GM12872 (cell line): ENCODE measurements around the gene NDP.

ENCODE experiments used
- TF ChIP-seq, protein P1 (sequence below): IDR thresholded peaks from 3 replicates; pipeline ENCODE4 v1.5.1; 2011; ENCODE audit warnings: low read depth, mild to moderate bottlenecking, low read length, moderate library complexity; ENCODE audit not compliant: insufficient read depth

The NDP gene

GRCh38 chrX:43958529-43958928 lies 14.7 kb downstream of the NDP start:
- TF ChIP-seq, protein P1, sequence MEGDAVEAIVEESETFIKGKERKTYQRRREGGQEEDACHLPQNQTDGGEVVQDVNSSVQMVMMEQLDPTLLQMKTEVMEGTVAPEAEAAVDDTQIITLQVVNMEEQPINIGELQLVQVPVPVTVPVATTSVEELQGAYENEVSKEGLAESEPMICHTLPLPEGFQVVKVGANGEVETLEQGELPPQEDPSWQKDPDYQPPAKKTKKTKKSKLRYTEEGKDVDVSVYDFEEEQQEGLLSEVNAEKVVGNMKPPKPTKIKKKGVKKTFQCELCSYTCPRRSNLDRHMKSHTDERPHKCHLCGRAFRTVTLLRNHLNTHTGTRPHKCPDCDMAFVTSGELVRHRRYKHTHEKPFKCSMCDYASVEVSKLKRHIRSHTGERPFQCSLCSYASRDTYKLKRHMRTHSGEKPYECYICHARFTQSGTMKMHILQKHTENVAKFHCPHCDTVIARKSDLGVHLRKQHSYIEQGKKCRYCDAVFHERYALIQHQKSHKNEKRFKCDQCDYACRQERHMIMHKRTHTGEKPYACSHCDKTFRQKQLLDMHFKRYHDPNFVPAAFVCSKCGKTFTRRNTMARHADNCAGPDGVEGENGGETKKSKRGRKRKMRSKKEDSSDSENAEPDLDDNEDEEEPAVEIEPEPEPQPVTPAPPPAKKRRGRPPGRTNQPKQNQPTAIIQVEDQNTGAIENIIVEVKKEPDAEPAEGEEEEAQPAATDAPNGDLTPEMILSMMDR, result peak; percentile 50; the same call in 2 of the 3 replicates

DNA sequence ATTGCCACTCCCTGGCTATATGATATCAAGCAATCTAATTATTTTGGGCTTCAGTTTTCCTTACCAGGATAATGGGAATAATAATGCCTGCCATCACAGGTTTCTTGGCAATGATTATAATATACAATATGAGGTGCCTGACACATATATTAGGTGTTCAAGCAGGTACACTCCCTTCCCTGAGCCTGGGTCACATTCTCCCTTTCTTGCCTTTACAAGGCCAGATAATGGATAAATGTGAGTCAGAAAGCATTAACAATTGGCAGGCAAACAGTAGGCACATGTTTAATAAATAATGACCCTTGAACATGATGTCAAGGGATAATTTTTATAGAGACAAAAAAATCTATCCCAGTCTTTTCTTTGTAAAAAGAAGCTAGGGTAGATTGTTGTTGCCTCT lies 17.2 kb downstream of the NDP start:
- TF ChIP-seq, protein P1, result no peak

DNA sequence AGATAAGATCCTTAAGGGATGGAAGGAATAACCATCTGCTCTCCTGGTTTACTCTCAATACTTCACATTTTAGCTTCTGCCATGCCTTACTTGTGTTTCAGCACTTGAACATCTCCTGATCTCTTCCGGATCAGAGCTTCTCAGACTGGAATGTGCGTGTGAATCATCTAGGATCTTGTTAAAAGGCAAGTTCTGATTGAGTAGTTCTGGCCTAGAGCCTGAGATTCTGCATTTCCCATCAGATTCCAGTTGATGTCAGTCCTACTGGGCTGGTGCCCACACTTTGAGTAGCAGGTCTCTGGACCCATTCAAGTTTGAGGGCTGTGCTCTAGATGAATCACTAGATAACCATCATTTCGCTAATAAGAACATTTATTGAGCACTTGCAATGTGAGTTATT lies 20.0 kb downstream of the NDP start:
- TF ChIP-seq, protein P1, result no peak

- TF ChIP-seq, protein P1, result peak; percentile 47
Observed at GRCh38 chrX:43949669-43950068, 23.5 kb downstream of the NDP start.

DNA sequence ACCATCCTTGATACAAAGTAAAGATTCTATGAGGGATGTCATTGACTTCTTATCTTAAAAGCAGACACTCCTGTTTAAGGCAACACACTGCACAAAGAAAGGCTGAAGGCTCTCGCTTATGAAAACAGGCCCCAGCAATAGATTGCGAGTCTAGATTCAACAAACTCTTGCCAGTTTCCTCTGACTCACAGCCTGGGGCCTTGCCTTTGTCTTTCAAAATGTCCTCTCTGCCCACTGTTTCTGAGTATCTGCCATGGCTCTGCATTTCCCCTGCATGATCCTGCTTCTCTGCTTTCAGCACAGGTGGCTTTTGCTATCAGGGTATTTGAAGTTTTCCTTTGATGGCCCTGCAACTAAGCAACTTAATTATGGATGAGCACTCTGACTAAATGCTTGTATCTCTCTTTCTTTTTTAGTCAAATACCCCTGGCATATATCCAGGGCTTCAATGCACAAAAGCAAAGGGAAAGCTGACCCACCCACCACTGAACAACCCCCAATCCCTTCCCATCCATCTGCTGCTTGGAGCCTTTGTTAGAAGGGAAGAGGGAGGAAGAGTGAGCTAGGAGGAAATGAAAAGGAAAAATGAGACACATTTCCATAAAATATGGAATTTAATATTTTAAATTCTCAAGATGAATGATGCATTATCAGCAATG lies 32.2 kb downstream of the NDP start:
- TF ChIP-seq, protein P1, result no peak

- TF ChIP-seq, protein P1, result no peak
Observed at GRCh38 chrX:43939187-43939926, 33.8 kb downstream of the NDP start.

- TF ChIP-seq, protein P1, result no peak
Observed at GRCh38 chrX:43910012-43910411, 63.2 kb downstream of the NDP start.
